K562 (cell line): ENCODE measurements around the gene MLLT3. TPM values are rescaled to one million over a fixed set of nuclear protein-coding genes. Genes with fewer than 3 reads are reported as not detected.

Experiments used
- BDP1 ChIP-seq: IDR thresholded peaks from 3 replicates; pipeline ENCODE4 v1.6.1; 2011; ENCODE audit not compliant: insufficient read length, insufficient read depth
- CHD1 ChIP-seq: fragments of 200-600 bp; sonication (generic); IDR thresholded peaks from one replicate; pipeline ENCODE4 v1.6.1; 2012; ENCODE audit warnings: mild to moderate bottlenecking, moderate library complexity, low read length, inconsistent platforms
- HMGN3 ChIP-seq: IDR thresholded peaks from 2 replicates; pipeline ENCODE4 v1.6.1; 2011; ENCODE audit warnings: borderline replicate concordance, low read depth, mild to moderate bottlenecking, mixed read lengths, low read length; ENCODE audit not compliant: insufficient read length; ENCODE audit errors: extremely low read depth
- polyA plus RNA-seq, 8 experiments: library from polyadenylated mRNA; depleted of rRNA in 4 of 8; stranded (reverse) in 5 of 8; unstranded in 3 of 8; fragments of >200 nt; fragmentation: Nextera tagmentation in 2 of 8; fragmentation: Illumina TruSeq in 1 of 8; extraction: Ambion mirVana in 2 of 8; extraction: Trizol in 1 of 8; gene quantifications; 2 replicates each; pipeline versions ENCODE4 v1.2.1 to v1.2.3, GENCODE V29; 2011 to 2014; ENCODE audit warnings: inconsistent platforms in 1 of 8, missing spikeins in 1 of 8
- total RNA-seq, 7 experiments: library from RNA; depleted of rRNA in 6 of 7; stranded (reverse); fragments of >200 nt in 6 of 7; fragmentation: Illumina TruSeq in 2 of 7; extraction: Trizol in 2 of 7; gene quantifications; 2 replicates each; pipeline versions ENCODE4 v1.2.1 to v1.2.3, GENCODE V29; 2011 to 2021; ENCODE audit warnings: low replicate concordance in 1 of 7
- TF ChIP-seq, protein P1 (sequence below): fragments of 150-350 bp; conservative IDR thresholded peaks from 2 replicates; pipeline ENCODE4 v1.6.1; 2014; ENCODE audit warnings: low read length
- TF ChIP-seq, protein P2 (sequence below), 3 experiments: IDR thresholded peaks in 2 of 3; conservative IDR thresholded peaks in 1 of 3; 2 replicates each; pipeline ENCODE4 v1.5.1; 2011 to 2012; ENCODE audit warnings: low read length in 3 of 3, mild to moderate bottlenecking in 3 of 3, control low read depth in 2 of 3, improper control_type of control experiment in 1 of 3, inconsistent platforms in 1 of 3, low read depth in 1 of 3, mixed read lengths in 1 of 3, moderate library complexity in 1 of 3; ENCODE audit not compliant: insufficient read depth in 2 of 3

Gene MLLT3
- total and polyA plus RNA-seq, 9 of the 15 experiments (the other 6 are each of a cell fraction or from before 2014, with no cell fraction given), result 0.07 to 0.42 (median 0.22) TPM; not detected in 4

DNA sequence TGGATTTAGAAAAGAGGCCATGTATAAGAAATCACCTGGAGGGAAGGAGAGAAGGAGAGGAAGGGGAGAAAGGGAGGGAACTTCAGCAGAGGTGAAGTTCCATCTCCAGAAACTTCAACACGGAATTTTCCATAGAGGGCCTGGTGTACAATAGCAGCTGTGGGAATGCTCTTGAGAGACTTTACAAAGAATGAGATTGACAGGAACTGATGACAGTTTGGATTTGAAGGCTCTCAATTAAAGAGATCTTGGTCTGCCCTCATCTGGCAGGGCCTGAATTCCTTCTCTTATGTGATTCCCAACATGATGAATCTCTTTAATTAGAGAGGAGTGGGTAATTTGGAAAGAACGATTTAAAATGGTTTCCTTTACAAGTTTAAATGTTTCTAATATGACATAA is 143.5 kb downstream of the MLLT3 start (continued):
- TF ChIP-seq, protein P1, sequence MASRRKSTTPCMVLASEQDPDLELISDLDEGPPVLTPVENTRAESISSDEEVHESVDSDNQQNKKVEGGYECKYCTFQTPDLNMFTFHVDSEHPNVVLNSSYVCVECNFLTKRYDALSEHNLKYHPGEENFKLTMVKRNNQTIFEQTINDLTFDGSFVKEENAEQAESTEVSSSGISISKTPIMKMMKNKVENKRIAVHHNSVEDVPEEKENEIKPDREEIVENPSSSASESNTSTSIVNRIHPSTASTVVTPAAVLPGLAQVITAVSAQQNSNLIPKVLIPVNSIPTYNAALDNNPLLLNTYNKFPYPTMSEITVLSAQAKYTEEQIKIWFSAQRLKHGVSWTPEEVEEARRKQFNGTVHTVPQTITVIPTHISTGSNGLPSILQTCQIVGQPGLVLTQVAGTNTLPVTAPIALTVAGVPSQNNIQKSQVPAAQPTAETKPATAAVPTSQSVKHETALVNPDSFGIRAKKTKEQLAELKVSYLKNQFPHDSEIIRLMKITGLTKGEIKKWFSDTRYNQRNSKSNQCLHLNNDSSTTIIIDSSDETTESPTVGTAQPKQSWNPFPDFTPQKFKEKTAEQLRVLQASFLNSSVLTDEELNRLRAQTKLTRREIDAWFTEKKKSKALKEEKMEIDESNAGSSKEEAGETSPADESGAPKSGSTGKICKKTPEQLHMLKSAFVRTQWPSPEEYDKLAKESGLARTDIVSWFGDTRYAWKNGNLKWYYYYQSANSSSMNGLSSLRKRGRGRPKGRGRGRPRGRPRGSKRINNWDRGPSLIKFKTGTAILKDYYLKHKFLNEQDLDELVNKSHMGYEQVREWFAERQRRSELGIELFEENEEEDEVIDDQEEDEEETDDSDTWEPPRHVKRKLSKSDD, result no peak
- no peak for TF ChIP-seq BDP1
- TF ChIP-seq, protein P2, sequence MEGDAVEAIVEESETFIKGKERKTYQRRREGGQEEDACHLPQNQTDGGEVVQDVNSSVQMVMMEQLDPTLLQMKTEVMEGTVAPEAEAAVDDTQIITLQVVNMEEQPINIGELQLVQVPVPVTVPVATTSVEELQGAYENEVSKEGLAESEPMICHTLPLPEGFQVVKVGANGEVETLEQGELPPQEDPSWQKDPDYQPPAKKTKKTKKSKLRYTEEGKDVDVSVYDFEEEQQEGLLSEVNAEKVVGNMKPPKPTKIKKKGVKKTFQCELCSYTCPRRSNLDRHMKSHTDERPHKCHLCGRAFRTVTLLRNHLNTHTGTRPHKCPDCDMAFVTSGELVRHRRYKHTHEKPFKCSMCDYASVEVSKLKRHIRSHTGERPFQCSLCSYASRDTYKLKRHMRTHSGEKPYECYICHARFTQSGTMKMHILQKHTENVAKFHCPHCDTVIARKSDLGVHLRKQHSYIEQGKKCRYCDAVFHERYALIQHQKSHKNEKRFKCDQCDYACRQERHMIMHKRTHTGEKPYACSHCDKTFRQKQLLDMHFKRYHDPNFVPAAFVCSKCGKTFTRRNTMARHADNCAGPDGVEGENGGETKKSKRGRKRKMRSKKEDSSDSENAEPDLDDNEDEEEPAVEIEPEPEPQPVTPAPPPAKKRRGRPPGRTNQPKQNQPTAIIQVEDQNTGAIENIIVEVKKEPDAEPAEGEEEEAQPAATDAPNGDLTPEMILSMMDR (IDR thresholded peaks at IDR 0.05 in 2 of 3, conservative IDR thresholded peaks at IDR 0.05 in 1 of 3; ENCODE audit: insufficient read depth in 2 of 3, low read depth in 1 of 3, low read length in 3 of 3), result no peak
- no peak for TF ChIP-seq CHD1
- TF ChIP-seq HMGN3, result no peak
- TF ChIP-seq, all 486 proteins: peak for 0
